ENCODE data around the gene EDEM3.
"Not testable (repeated sequence)": the region's sequence is repeated elsewhere in the genome, so short reads cannot be mapped to it uniquely, and the experiment has no call there.

Gene EDEM3

DNA sequence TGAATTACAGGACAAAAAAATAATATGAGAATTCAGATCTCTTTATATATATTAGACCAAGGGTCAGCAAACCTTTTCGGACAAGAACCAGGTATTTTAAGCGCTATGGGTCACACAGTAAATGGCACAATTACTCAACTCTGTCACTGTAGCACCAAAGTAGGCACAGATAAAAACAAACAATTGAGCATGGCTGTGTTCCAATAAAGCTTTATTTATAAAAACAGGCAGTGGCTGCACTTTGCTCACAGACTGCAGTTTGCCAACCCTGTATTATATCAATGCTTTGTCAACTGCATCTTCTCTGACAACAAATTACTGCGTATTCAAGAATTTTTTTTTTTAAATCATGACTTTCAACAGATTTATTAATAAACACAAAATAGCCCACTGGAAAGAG is 29.8 kb downstream of the EDEM3 start:
- no peak for DNase-seq

DNA sequence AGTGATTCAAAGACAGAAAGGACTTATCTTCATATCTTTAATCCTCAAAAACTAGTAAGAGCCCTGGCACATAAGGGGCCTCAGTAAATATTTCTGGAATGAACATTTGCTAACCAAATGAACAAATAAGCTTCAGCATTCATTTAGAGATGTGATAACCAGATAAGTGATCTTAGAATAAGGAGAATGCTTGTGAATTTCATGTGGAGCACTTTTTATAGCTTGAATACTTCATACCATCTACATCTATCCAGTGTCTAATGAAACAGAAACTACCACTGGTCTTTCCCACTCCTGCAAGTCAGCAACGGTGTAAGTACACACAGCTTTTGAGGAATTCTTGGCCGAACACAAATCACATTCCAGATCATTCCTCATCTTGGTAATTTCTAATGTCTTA is 38.5 kb downstream of the EDEM3 start:
- no peak for DNase-seq

- DNase-seq = no peak
These were observed 45.2 kb downstream of the EDEM3 start for GRCh38 chr1:184709418-184709817.

DNA sequence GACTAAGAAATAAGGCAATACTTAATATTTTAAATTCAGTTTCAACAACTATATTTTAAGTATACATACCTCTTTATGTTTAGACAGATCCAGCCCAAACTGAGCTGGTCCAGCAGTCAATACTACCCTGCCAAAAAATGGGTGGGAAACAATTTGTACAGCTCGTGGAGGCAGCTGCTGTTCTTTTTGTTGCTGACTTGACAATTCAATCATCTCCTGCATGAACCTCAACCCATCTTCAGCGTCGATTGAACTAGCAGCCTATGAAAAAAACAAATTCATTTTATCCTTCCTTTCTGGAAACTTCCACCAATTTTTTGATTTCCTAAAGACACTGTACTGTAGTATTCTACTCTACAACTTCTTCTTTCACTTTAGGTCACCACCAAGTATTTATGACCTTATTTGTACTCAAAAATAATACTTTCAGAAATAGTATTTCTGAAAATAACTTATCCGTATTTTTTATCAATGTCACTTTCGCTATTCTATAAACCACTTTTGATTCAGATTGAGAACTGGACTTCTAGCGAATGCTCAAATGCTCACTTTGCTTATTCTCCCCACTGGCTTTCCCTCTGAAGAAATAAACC is 46.5 kb downstream of the EDEM3 start:
- DNase-seq = no peak

DNA sequence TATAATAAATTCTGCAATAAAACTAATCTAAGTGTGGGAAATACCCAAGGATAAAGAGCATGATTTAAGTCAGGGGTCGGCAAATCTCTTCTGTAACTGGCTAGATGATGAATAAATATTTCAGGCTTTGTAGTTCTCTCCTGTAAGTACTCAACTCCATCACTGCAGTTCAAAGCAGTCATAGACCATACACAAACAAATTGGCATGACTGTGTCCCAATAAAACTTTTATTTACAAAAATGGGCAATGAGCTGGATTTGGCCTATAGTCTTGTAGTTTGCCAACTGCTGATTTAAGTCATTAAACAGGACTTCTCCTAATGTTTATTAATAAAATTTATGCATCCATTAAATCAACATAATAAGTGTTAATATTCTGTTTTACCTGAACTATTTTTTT is 49.4 kb downstream of the EDEM3 start:
- DNase-seq = no peak

GRCh38 chr1:184701816-184702215 is 52.8 kb downstream of the EDEM3 start:
- DNase-seq = no peak

DNA sequence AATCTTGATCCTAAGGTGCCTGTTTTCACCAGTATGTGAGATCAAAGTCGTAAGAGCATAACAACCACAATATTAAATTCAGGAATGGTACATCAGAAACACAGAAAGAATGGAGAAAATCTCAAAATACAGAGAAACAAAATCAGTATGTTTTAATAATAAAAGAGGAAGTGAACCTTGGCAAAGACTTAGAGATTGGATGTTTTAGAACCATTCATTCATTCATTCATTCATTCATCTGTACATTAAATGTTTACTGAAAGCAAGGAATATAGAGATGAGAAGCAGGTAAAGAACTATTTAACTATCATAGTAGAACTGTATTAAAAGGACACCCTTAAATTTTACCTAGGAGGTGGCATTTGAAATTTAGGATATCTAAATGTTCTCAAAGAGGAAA is 55.7 kb downstream of the EDEM3 start:
- no peak for DNase-seq

GRCh38 chr1:184698016-184698415 is 56.6 kb downstream of the EDEM3 start:
- no peak for DNase-seq

DNA sequence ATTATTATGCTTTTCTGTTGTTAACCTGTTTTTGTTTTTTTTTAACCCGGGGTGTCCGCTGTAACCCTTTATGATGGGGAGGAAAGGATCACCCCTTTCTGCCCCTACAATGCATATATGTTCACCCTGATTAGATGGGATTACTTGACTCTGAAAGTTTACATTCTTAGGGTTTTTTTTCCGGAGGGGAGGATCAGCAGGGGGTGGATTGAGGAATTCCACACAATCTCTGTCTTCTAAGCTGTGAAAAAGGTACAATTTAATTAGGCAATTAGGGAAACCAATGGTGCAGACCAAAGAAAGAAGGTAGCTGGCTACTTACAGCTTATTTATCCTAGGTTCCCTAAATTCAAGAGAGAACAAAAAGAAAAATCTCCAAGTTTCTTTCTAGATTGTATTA is 58.3 kb downstream of the EDEM3 start:
- no peak for DNase-seq

DNA sequence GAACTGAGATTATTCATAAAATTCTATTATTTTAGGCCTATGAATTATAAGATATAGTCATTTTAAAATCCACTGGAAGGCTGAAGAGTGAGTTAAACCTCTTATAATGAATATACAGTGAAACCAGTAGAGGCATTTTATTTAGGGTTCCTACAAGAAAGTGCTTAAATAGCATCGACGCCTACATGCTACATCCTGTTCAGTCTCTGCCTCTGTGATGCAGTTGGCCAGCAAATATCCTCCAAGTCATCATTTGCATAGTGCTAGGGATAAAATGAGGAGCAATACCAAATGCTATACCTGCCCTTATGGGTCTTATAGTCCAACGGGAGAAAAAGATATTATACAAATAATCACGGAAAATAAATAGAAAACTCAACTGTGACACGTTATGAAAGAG is 59.6 kb downstream of the EDEM3 start:
- no peak for DNase-seq

DNA sequence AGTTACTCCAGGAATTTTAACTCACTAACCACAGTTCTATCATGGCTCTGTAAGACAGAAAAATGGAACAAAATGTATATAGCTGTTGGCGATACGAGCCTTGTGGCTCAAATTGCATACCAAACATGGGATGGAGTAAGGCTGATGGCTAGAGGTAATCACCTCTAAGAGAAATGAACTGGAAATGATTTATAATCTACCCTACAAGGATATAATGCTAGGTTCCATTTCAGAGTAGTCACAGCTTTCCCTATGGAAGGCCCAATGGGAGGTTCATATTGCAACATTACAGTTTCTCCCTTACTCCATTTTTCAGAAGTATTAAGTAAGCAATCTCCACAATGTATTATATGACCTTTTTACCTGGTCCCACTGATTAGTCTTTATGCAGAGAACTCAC is 61.6 kb downstream of the EDEM3 start:
- no peak for DNase-seq

GRCh38 chr1:184691719-184692324 is 62.8 kb downstream of the EDEM3 start:
- no peak for DNase-seq

DNA sequence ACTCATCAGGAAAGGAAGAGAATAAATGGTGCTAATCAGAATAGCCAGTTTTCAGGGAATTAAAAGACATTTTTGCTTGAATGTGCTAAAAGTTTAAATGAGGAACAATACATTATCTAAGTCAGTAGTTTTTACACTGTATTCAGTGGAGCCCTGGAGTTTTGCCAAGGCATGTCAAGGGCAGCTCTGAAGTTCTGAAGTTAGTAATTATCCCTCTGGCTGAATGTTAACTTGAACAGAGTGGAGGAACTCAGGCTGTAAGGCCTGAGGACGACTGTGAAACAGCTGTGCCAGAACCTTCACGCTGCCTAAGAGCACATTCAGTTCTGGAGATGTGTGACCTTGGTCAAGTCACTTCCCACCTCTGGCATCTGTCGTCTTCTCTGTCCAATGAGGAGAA is 68.1 kb downstream of the EDEM3 start:
- no peak for DNase-seq

GRCh38 chr1:184685116-184685515 is 69.5 kb downstream of the EDEM3 start:
- no peak for DNase-seq

GRCh38 chr1:184684285-184685074 is 70.2 kb downstream of the EDEM3 start:
- DNase-seq = no peak

GRCh38 chr1:184682956-184683355 is 71.7 kb downstream of the EDEM3 start:
- no peak for DNase-seq

- DNase-seq = not testable (repeated sequence)
These were observed 73.9 kb downstream of the EDEM3 start for GRCh38 chr1:184680611-184681225.

DNA sequence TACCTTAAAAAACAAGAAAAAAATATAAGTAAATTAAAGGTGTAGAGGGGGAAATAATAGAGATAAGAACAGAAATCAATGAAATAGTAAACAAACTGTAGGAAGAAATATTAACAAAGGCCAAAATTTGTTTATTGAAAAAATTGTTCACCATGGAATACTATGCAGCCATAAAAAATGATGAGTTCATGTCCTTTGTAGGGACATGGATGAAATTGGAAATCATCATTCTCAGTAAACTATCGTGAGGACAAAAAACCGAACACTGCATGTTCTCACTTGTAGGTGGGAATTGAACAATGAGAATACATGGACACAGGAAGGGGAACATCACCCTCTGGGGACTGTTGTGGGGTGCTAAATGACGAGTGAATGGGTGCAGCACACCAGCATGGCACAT is 75.2 kb downstream of the EDEM3 start:
- DNase-seq = not testable (repeated sequence)

- DNase-seq = no peak
These were observed 77.3 kb downstream of the EDEM3 start for GRCh38 chr1:184677344-184677743.

GRCh38 chr1:184673305-184673704 is 81.4 kb downstream of the EDEM3 start:
- no peak for DNase-seq

GRCh38 chr1:184672013-184672726 is 82.5 kb downstream of the EDEM3 start:
- no peak for DNase-seq

- DNase-seq = no peak
These were observed 85.3 kb downstream of the EDEM3 start for GRCh38 chr1:184669391-184669790.

- DNase-seq = no peak
These were observed 89.3 kb downstream of the EDEM3 start for GRCh38 chr1:184665360-184665759.

All from stimulated activated CD4-positive, alpha-beta T cell treated with anti-CD3 and anti-CD28 coated beads, Interleukin-15, amount 100 ng/mL, for 24 hours (primary cell).